Neural progenitor cell (in vitro differentiated cells): ENCODE measurements around the gene CXCL6. TPM values are rescaled to one million over a fixed set of nuclear protein-coding genes. Genes with fewer than 3 reads are reported as not detected.
A peak's percentile ranks its signal among the peaks of the same experiment; 100 is the strongest.

ENCODE experiments used
- DNase-seq: peaks from one replicate; pipeline ENCODE4 v3.0.0-alpha.2; 2016; ENCODE audit warnings: low spot score
- H2AFZ ChIP-seq: fragments of 200-600 bp; sonication (generic); replicated peaks from 2 replicates; pipeline ENCODE4 v1.6.1; 2016; ENCODE audit warnings: antibody characterized with exemption
- H3F3A ChIP-seq: fragments of 200-600 bp; sonication (generic); 2 replicates; pipeline ENCODE4 v1.6.1; 2016; ENCODE audit warnings: antibody characterized with exemption, low read depth
- H3K27ac ChIP-seq: fragments of 200-600 bp; sonication (generic); 2 replicates; pipeline ENCODE4 v1.5.1; 2016; ENCODE audit warnings: mild to moderate bottlenecking
- H3K27me3 ChIP-seq: fragments of 200-600 bp; sonication (generic); 2 replicates; pipeline ENCODE4 v1.6.1; 2016; ENCODE audit warnings: mild to moderate bottlenecking, moderate library complexity
- H3K36me3 ChIP-seq: fragments of 200-600 bp; sonication (generic); 2 replicates; pipeline ENCODE4 v1.5.1; 2016
- H3K4me1 ChIP-seq: fragments of 200-600 bp; sonication (generic); 2 replicates; pipeline ENCODE4 v1.6.1; 2016; ENCODE audit warnings: mixed run types
- H3K4me2 ChIP-seq: fragments of 200-600 bp; sonication (generic); 2 replicates; pipeline ENCODE4 v1.6.1; 2016
- H3K4me3 ChIP-seq: fragments of 200-600 bp; sonication (generic); 2 replicates; pipeline ENCODE4 v1.5.1; 2016
- H3K79me2 ChIP-seq: fragments of 200-600 bp; sonication (generic); 2 replicates; pipeline ENCODE4 v1.6.1; 2016; ENCODE audit warnings: low read depth
- H3K9ac ChIP-seq: fragments of 200-600 bp; sonication (generic); 2 replicates; pipeline ENCODE4 v1.6.1; 2016
- H3K9me3 ChIP-seq: fragments of 200-600 bp; sonication (generic); 2 replicates; pipeline ENCODE4 v1.5.1; 2016; ENCODE audit warnings: low read depth
- H4K20me1 ChIP-seq: fragments of 200-600 bp; sonication (generic); 2 replicates; pipeline ENCODE4 v1.6.1; 2016; ENCODE audit warnings: low read depth
- H3K27ac Mint-ChIP-seq: 3 replicates; pipeline ENCODE4 v1.8.0; 2021; ENCODE audit warnings: mixed read lengths
- H3K27me3 Mint-ChIP-seq: 2 replicates; pipeline ENCODE4 v1.8.0; 2022; ENCODE audit warnings: low read depth, mild to moderate bottlenecking, inconsistent platforms, moderate library complexity, mixed read lengths; ENCODE audit not compliant: insufficient read depth
- H3K36me3 Mint-ChIP-seq: 3 replicates; pipeline ENCODE4 v1.8.0; 2021; ENCODE audit warnings: mixed read lengths
- H3K4me1 Mint-ChIP-seq: 3 replicates; pipeline ENCODE4 v1.8.0; 2021; ENCODE audit warnings: mixed read lengths
- H3K4me3 Mint-ChIP-seq: 3 replicates; pipeline ENCODE4 v1.8.0; 2021; ENCODE audit warnings: mild to moderate bottlenecking, moderate library complexity, mixed read lengths
- H3K9me3 Mint-ChIP-seq: 3 replicates; pipeline ENCODE4 v1.8.0; 2020; ENCODE audit warnings: mixed read lengths
- CTCF ChIP-seq: fragments of 200-600 bp; sonication (generic); IDR thresholded peaks from 2 replicates; pipeline ENCODE4 v1.5.1; 2017; ENCODE audit warnings: antibody characterized with exemption, mild to moderate bottlenecking
- EZH2 ChIP-seq: fragments of 200-600 bp; sonication (generic); IDR thresholded peaks from 2 replicates; pipeline ENCODE4 v1.6.1; 2017; ENCODE audit warnings: antibody characterized with exemption, mild to moderate bottlenecking, moderate library complexity
- EZH2phosphoT487 ChIP-seq: fragments of 200-600 bp; sonication (generic); IDR thresholded peaks from 2 replicates; pipeline ENCODE4 v1.6.1; 2017; ENCODE audit warnings: antibody characterized with exemption
- total RNA-seq: library from RNA; depleted of rRNA; stranded (reverse); fragments of >200 nt; gene quantifications from 2 replicates; pipeline ENCODE4 v1.2.3, GENCODE V29; 2015; ENCODE audit warnings: low replicate concordance

The CXCL6 gene
- total RNA-seq, 1 donor from 2014 or later: 0.71 TPM

GRCh38 chr4:73862322-73862721 lies 25.8 kb downstream of the CXCL6 start:
- H3K27me3 Mint-ChIP-seq: peaks cover 4% of the 10 kb centered on the region
- no peaks in the 10 kb centered on the region for H3K79me2 ChIP-seq
- no peaks in the 10 kb centered on the region for H4K20me1 ChIP-seq
- H3K27me3 ChIP-seq: peaks cover 14% of the 10 kb centered on the region
- H3K27ac ChIP-seq: no peak overlapping the region
- DNase-seq: no peak
- H3F3A ChIP-seq: no peaks in the 10 kb centered on the region
- peaks cover 3% of the 10 kb centered on the region for H3K4me1 Mint-ChIP-seq
- H3K4me3 ChIP-seq: no peak overlapping the region
- no peak overlapping the region for H3K4me2 ChIP-seq
- no peaks in the 10 kb centered on the region for H3K36me3 ChIP-seq
- no peak overlapping the region for H3K4me3 Mint-ChIP-seq
- TF ChIP-seq EZH2phosphoT487 (no peak), CTCF (no peak), EZH2 (no peak)
- no peaks in the 10 kb centered on the region for H3K9me3 Mint-ChIP-seq
- H3K27ac Mint-ChIP-seq: no peak overlapping the region
- no peak overlapping the region for H2AFZ ChIP-seq
- no peak overlapping the region for H3K9ac ChIP-seq
- H3K36me3 Mint-ChIP-seq: no peaks in the 10 kb centered on the region
- no peaks in the 10 kb centered on the region for H3K9me3 ChIP-seq
- H3K4me1 ChIP-seq: peaks cover 3% of the 10 kb centered on the region

- H3K9ac ChIP-seq: no peak overlapping the region
- Mint-ChIP-seq H3K9me3 (no peaks in the 10 kb centered on the region), H3K36me3 (no peaks in the 10 kb centered on the region), H3K4me1 (peaks cover 3% of the 10 kb centered on the region), H3K27ac (no peak overlapping the region), H3K27me3 (peaks cover 4% of the 10 kb centered on the region), H3K4me3 (no peak overlapping the region)
- H3K27me3 ChIP-seq: peaks cover 34% of the 10 kb centered on the region
- H4K20me1 ChIP-seq: no peaks in the 10 kb centered on the region
- H3K9me3 ChIP-seq: no peaks in the 10 kb centered on the region
- no peak overlapping the region for H3K4me2 ChIP-seq
- no peaks in the 10 kb centered on the region for H3K36me3 ChIP-seq
- H2AFZ ChIP-seq: peak overlapping the region; percentile 66
- no peak overlapping the region for H3K4me3 ChIP-seq
- peaks cover 1% of the 10 kb centered on the region for H3K4me1 ChIP-seq
- peak; percentile 36 for DNase-seq
- no peaks in the 10 kb centered on the region for H3F3A ChIP-seq
- H3K27ac ChIP-seq: no peak overlapping the region
- no peaks in the 10 kb centered on the region for H3K79me2 ChIP-seq
- TF ChIP-seq CTCF (peak; percentile 47), EZH2phosphoT487 (no peak), EZH2 (no peak)
Measured at GRCh38 chr4:73864365-73864764, 27.9 kb downstream of the CXCL6 start.

- Histone ChIP-seq H4K20me1 (no peaks in the 10 kb centered on the region), H3K4me2 (no peak overlapping the region), H3K27ac (no peak overlapping the region), H3K27me3 (peaks cover 40% of the 10 kb centered on the region), H3K9ac (no peak overlapping the region), H3K4me1 (no peaks in the 10 kb centered on the region), H2AFZ (no peak overlapping the region), H3K79me2 (no peaks in the 10 kb centered on the region), H3K36me3 (no peaks in the 10 kb centered on the region), H3F3A (no peaks in the 10 kb centered on the region), H3K9me3 (no peaks in the 10 kb centered on the region), H3K4me3 (no peak overlapping the region)
- H3K4me1 Mint-ChIP-seq: peaks cover 7% of the 10 kb centered on the region
- no peak for TF ChIP-seq EZH2
- TF ChIP-seq EZH2phosphoT487: no peak
- no peak for TF ChIP-seq CTCF
- no peaks in the 10 kb centered on the region for H3K36me3 Mint-ChIP-seq
- no peak overlapping the region for H3K27ac Mint-ChIP-seq
- H3K27me3 Mint-ChIP-seq: peaks cover 4% of the 10 kb centered on the region
- H3K4me3 Mint-ChIP-seq: no peak overlapping the region
- no peak for DNase-seq
- H3K9me3 Mint-ChIP-seq: no peaks in the 10 kb centered on the region
Measured at GRCh38 chr4:73864961-73865360, 28.5 kb downstream of the CXCL6 start.
